IPS-11a (cell line): Measurements from ENCODE around the gene FAM153A.
"Not testable (repeated sequence)": the region's sequence is repeated elsewhere in the genome, so short reads cannot be mapped to it uniquely, and the experiment has no call there.

ENCODE experiments used
- H3K4me3 ChIP-seq: one replicate; pipeline ENCODE4 v1.5.1; 2013; ENCODE audit warnings: low read depth, low read length, control low read depth

FAM153A gene

DNA sequence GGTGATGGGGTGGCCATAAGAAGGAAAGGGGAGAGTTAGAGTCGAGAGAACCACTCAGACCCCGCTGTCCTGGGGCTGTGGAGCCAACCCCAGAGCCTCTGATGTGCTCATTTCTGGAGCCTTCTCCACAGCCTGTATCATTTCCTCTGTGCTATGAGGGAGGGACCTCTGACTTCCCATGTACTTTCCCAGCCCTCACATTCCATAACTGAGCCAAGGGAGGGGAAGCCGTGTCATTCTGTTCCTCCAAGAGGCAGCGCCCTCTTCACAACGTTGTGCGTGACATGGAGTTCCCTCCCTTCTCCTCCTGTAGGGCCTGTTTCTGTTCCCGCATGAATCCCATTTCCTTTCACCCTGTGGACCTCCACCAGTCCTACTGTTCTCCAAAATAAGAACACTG, 57.8 kb downstream of the FAM153A start:
- H3K4me3 ChIP-seq: not testable (repeated sequence)

DNA sequence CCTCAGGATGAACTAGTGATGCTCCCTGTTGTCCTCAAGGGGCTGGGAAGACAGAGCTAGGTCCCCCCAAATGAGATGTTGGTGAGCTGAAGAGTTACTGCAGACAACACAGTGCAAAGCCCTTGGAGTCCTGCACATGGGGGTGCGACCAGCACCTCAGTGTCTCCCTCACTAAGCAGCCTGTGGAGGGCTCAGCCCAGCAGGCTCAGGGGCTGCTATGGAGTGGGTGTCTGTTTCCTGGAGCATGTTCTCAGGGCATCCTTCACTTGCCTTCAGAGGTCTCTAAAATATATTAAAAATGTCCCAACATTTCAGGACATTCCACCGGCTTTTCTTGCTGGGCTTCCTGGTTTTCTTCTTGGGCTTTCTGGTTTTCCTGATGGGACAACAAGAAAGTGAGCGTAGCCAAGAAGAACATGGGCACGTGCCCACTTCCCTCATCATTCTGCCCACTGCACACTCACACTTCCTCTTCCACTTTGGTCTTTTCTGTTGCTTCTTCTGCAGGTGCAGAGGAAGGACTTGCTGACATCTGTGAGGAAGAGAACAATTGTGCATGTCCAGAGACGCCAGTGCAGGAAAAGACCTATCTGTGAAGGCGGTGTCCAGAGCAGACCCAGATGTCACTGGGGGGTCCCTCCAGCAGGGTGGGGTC, 58.7 kb downstream of the FAM153A start:
- not testable (repeated sequence) for H3K4me3 ChIP-seq

DNA sequence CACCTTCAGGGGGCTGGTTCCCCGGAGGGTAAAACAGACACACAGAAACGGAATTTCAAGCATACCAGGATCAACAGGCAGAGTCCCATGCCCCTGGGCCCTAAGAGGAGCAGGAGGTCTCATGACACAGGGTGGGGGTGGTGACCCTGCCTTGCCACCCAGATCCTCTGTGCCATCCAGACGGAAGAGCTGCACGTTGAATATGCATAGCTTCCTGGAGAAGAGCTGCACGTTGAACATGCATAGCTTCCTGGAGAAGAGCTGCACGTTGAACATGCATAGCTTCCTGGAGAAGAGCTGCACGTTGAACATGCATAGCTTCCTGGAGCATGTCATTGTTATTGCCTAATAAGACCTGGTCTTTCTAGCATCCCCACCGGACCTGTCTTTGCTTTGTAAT, 59.9 kb downstream of the FAM153A start:
- H3K4me3 ChIP-seq: not testable (repeated sequence)

DNA sequence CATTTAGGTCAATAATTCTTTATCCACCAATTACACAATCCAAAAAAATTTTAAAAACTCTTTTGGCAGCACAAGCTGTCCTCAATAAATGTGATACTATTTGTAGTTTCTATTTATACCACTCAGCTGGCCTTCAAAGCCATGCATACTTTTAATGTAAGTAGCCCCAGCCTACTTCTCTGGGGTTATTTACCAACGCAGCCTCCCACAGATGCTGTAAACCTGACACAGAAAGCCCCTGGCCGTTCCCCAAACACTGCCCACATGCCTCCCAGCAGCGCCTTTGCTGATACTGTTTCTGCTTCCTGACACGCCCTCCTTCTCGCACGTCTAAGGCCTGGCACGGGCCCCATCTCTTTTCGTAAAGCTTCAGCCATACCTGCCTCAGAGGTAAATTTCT, 62.7 kb downstream of the FAM153A start:
- H3K4me3 ChIP-seq: not testable (repeated sequence)

DNA sequence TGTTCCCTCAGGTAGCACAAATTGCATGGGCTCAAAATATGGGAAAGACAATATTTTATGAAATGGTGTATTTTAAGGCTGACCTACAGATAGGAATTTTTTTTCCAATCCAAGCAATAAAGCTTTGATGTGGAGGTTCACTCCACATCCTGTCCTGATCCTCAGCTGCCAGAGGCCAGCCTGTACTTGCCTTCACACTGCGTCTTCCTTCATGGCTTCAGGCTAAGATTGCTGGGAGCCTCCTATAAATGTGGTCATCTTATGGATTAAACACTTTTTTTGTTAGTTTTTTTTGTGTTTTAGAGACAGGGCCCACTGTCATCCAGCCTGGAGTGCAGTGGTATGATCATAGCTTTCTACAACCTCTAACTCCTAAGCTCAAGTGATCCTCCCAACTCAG, 67.3 kb downstream of the FAM153A start:
- not testable (repeated sequence) for H3K4me3 ChIP-seq

DNA sequence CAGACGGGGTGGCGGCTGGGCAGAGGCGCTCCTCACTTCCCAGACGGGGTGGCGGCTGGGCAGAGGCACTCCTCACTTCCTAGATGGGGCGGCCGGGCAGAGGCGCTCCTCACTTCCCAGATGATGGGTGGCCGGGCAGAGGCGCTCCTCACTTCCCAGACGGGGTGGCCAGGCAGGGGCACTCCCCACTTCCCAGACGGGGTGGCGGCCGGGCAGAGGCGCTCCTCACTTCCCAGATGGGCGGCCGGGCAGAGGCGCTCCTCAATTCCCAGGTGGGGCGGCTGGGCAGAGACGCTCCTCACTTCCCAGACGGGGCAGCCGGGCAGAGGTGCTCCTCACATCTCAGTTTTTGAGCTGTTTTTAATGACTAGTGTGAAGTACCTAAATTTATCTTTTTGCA, 86.6 kb downstream of the FAM153A start:
- H3K4me3 ChIP-seq: not testable (repeated sequence)

DNA sequence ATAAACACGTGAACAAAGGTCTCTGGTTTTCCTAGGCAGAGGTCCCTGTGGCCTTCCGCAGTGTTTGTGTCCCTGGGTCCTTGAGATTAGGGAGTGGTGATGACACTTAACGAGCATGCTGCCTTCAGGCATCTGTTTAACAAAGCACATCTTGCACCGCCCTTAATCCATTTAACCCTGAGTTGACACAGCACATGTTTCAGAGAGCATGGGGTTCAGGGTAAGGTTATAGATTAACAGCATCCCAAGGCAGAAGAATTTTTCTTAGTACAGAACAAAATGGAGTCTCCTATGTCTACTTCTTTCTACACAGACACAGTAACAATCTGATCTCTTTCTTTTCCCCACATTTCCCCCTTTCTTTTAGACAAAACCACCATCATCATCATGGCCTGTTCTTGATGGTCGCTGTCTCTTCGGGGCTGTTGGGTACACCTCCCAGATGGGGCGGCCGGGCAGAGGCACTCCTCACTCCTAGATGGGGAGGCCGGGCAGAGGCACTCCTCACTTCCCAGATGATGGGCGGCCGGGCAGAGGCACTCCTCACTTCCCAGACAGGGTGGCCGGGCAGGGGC, 87.3 kb downstream of the FAM153A start:
- not testable (repeated sequence) for H3K4me3 ChIP-seq

DNA sequence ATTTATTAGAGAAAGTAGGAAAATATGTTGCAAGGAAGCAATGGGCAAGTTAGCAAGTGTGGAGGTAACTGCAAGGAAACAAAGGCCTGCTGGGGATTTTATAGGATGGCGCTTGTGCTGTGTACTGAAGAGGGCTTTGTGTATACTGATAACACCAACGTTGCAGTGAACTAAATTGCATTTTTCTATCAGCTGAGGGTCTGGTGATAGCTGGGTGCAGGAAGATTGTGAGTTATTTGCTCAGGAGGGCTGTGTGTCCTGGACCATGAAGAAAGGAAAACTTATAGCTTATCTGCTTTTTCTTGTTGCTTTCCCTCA, 88.2 kb downstream of the FAM153A start:
- H3K4me3 ChIP-seq: not testable (repeated sequence)

DNA sequence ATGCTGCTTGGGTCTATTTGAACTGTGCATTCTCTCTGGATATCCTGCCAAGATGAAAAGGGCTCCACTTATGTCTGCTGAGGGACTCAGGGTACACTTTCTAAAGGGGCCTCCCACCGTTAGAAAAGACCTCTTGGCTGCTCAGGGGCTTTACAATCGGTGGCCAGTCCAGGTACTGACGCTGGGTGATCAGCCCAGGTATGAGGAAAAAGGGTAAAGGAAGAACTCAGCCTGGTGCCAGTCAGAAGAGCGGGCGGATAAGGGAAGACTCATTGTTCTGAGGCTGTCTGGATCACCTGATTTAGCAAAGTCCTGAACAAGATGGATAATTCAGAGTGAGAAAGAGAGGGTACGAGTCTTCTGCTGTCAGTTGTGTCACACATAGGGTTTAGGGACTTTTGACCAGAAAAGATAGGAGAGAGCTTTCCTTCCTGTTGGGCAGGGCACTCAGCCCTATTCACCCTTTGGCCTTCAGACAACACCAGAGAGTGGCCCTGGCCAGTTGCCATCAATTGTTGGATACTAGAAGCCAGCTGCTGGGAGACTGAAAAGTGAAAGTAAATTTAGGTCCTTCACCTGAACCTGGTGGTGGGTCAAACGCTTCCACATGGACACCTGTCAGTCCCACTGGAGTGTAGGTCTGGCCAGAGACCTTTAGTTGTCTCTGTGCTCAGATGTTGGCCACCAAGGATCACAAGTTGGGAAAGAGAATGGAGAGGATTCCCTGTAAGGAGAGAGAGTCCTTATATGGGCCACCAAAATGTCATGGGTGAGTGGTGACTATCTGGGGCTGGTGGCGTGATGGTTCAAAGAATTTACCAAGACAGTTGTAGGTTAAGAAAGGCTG, 88.8 kb downstream of the FAM153A start:
- not testable (repeated sequence) for H3K4me3 ChIP-seq

DNA sequence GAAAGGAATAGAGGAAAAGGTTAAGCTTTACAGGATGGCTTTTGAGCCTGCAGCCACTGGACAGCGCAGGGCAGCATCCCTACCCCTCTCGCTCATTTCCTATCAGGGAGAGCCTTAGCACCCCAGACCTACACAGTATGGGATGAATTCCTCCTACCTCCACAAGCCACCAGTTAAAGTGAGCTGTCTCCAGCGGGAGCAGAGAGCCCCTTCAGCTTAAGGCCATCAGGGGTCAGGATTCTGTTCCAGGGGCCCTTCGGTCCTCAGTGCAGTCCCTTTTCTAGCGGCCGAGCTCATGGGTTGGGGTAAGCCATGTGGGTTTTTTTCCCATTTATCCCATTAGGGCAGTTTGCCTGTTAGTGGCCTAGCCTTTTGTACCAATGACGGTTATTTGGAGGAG, 89.7 kb downstream of the FAM153A start:
- H3K4me3 ChIP-seq: not testable (repeated sequence)

DNA sequence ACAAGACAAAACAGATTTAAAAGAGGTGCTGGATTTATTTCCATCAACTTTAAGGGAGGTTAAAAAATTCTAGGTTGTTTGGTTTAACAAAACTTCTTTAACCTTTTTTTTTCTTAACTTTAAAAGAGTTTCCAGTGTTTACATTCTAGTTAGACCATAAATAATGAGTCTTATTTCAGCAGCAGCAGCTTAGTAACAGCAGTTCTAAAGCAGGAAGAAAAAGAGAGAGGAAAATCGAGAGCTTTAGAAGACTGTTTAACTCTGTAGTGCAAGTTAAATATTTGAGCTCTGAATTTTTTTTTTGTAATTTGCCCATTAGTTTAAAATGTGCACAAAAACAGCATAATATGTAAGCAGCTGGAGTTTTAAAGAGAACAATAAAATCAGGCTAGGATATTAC, 90.2 kb downstream of the FAM153A start:
- not testable (repeated sequence) for H3K4me3 ChIP-seq

DNA sequence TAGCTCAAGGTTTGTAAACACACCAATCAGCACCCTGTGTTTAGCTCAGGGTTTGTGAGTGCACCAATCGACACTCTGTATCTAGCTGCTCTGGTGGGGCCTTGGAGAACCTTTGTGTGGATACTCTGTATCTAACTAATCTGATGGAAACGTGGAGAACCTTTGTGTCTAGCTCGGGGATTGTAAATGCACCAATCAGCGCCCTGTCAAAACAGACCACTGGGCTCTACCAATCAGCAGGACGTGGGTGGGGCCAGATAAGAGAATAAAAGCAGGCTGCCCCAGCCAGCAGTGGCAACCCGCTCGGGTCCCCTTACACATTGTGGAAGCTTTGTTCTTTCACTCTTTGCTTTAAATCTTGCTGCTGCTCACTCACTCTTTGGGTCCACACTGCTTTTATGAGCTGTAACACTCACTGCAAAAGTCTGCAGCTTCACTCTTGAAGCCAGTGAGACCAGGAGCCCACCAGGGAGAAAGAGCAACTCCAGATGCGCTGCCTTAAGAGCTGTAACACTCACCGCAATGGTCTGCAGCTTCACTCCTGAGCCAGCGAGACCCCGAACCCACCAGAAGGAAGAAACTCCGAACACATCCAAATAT, 93.6 kb downstream of the FAM153A start:
- not testable (repeated sequence) for H3K4me3 ChIP-seq

DNA sequence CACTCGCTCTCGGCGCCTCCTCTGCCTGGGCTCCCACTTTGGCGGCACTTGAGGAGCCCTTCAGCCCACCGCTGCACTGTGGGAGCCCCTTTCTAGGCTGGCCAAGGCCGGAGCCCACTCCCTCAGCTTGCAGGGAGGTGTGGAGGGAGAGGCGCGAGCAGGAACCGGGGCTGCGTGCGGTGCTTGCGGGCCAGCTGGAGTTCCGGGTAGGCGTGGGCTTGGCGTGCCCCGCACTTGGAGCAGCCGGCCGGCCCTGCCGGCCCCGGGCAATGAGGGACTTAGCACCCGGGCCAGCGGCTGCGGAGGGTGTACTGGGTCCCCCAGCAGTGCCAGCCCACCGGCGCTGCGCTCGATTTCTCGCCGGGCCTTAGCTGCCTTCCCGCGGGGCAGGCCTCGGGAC, 94.6 kb downstream of the FAM153A start:
- H3K4me3 ChIP-seq: not testable (repeated sequence)

DNA sequence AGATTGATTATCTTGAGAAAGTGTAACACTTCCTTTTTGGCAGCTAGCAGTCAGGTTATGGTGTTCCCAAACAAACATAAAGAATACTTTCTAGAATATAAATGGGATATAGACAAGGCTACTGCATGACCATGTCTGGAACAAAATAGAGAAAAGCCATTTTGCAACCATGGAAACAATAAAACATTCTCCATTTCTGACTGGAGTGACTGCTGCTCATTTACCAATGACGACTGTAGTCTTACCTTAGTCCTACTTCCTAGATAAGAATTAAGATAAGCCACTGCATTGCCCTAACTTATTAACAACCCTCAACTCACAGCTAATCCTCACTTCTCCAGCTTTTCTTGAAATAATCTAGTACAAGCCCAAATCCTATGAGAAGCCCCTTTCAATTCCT, 100.8 kb downstream of the FAM153A start:
- H3K4me3 ChIP-seq: not testable (repeated sequence)
